Hematopoietic multipotent progenitor cell treated with erythropoietin and hydrocortisone succinate and interleukin-3 and kit ligand, for 4 days (in vitro differentiated cells): ENCODE measurements around the gene SIK1.
"Not testable (repeated sequence)": the region's sequence is repeated elsewhere in the genome, so short reads cannot be mapped to it uniquely, and the experiment has no call there.

ENCODE experiments used
- DNase-seq: peaks from one replicate; pipeline ENCODE4 v3.0.0-alpha.2; 2015

The SIK1 gene

GRCh38 chr21:43439316-43440075 lies 12.6 kb upstream of the SIK1 start:
- not testable (repeated sequence) for DNase-seq

- not testable (repeated sequence) for DNase-seq
Observed at GRCh38 chr21:43436272-43436671, 9.3 kb upstream of the SIK1 start.

- DNase-seq = not testable (repeated sequence)
Observed at GRCh38 chr21:43433340-43434136, 6.6 kb upstream of the SIK1 start.

GRCh38 chr21:43430830-43431416 lies 4.0 kb upstream of the SIK1 start:
- not testable (repeated sequence) for DNase-seq

GRCh38 chr21:43428964-43429363 lies 2.0 kb upstream of the SIK1 start:
- DNase-seq = not testable (repeated sequence)

GRCh38 chr21:43427242-43427559 lies 270 bp upstream of the SIK1 start:
- not testable (repeated sequence) for DNase-seq

GRCh38 chr21:43426004-43426403 lies 927 bp downstream of the SIK1 start:
- not testable (repeated sequence) for DNase-seq

GRCh38 chr21:43419475-43419874 lies 7.5 kb downstream of the SIK1 start:
- not testable (repeated sequence) for DNase-seq

GRCh38 chr21:43414576-43414975 lies 12.4 kb downstream of the SIK1 start:
- not testable (repeated sequence) for DNase-seq

GRCh38 chr21:43412020-43412788 lies 14.7 kb downstream of the SIK1 start:
- DNase-seq = not testable (repeated sequence)

GRCh38 chr21:43410456-43411068 lies 16.4 kb downstream of the SIK1 start:
- not testable (repeated sequence) for DNase-seq

- DNase-seq = not testable (repeated sequence)
Observed at GRCh38 chr21:43407139-43407538, 19.8 kb downstream of the SIK1 start.

GRCh38 chr21:43404450-43404849 lies 22.5 kb downstream of the SIK1 start:
- not testable (repeated sequence) for DNase-seq

- DNase-seq = not testable (repeated sequence)
Observed at GRCh38 chr21:43403651-43404430, 23.1 kb downstream of the SIK1 start.

GRCh38 chr21:43401125-43401524 lies 25.8 kb downstream of the SIK1 start:
- DNase-seq = not testable (repeated sequence)

GRCh38 chr21:43399595-43400015 lies 27.3 kb downstream of the SIK1 start:
- not testable (repeated sequence) for DNase-seq

GRCh38 chr21:43399136-43399535 lies 27.8 kb downstream of the SIK1 start:
- not testable (repeated sequence) for DNase-seq

GRCh38 chr21:43398533-43398932 lies 28.4 kb downstream of the SIK1 start:
- not testable (repeated sequence) for DNase-seq

- not testable (repeated sequence) for DNase-seq
Observed at GRCh38 chr21:43398000-43398399, 28.9 kb downstream of the SIK1 start.

- DNase-seq = not testable (repeated sequence)
Observed at GRCh38 chr21:43397439-43397808, 29.5 kb downstream of the SIK1 start.

GRCh38 chr21:43396788-43397438 lies 30.0 kb downstream of the SIK1 start:
- DNase-seq = not testable (repeated sequence)
